Measurements from ENCODE around the gene JCAD. TPM values are rescaled to one million over a fixed set of nuclear protein-coding genes. Genes with fewer than 3 reads are reported as not detected.

Gene JCAD
- total and polyA plus RNA-seq, 9 of the 15 experiments (the other 6 are each of a cell fraction or from before 2014, with no cell fraction given): not detected

GRCh38 chr10:30070001-30070685 is 10.8 kb upstream of the JCAD start (continued):
- no peak for TF ChIP-seq TSHZ1 (CRISPR knock-in tag; IDR thresholded peaks at IDR 0.05)
- no peak for TF ChIP-seq PPARD (CRISPR knock-in tag; IDR thresholded peaks at IDR 0.05)
- no peak for TF ChIP-seq TFAM (CRISPR knock-in tag; conservative IDR thresholded peaks at IDR 0.05)
- TF ChIP-seq PHTF2 (CRISPR knock-in tag; IDR thresholded peaks at IDR 0.05): no peak
- no peak for TF ChIP-seq EWSR1 (IDR thresholded peaks at IDR 0.05; ENCODE audit: borderline replicate concordance, low read depth, partially characterized antibody)
- no peak for TF ChIP-seq SIN3A (IDR thresholded peaks at IDR 0.05; ENCODE audit: borderline replicate concordance in 2 of 2, control insufficient read depth in 1 of 2, low read depth in 2 of 2, low read length in 2 of 2)
- TF ChIP-seq ZSCAN32 (CRISPR knock-in tag; IDR thresholded peaks at IDR 0.05): no peak
- no peak for TF ChIP-seq ZNF23 (CRISPR knock-in tag; IDR thresholded peaks at IDR 0.05)
- no peak for TF ChIP-seq E2F1 (CRISPR knock-in tag; IDR thresholded peaks at IDR 0.05)
- 0 out of 2 replicates have a peak, but pooled peaks have one; percentile 23 for TF ChIP-seq ETV1 (tag; conservative IDR thresholded peaks at IDR 0.05; ENCODE audit: low read depth)
- TF ChIP-seq ZBTB11 (CRISPR knock-in tag; IDR thresholded peaks at IDR 0.05): peak in 1 of 3 experiments; percentile 57; a peak in 1 of 6 replicates
- peak; percentile 87 for TF ChIP-seq TAL1 (IDR thresholded peaks at IDR 0.05)
- no peak for TF ChIP-seq ZNF146 (CRISPR knock-in tag; IDR thresholded peaks at IDR 0.05; ENCODE audit: unreplicated experiment)
- no peak for TF ChIP-seq ZNF384 (IDR thresholded peaks at IDR 0.05; ENCODE audit: low read depth, low read length)
- no peak for TF ChIP-seq RNF219 (CRISPR knock-in tag; IDR thresholded peaks at IDR 0.05)
- no peak for TF ChIP-seq ZNF174 (CRISPR knock-in tag; IDR thresholded peaks at IDR 0.05)

All from K562 (cell line).